IPS DF 4.7 (cell line): ENCODE data around the gene TIPARP.
"Not testable (repeated sequence)": the region's sequence is repeated elsewhere in the genome, so short reads cannot be mapped to it uniquely, and the experiment has no call there.

Source experiments
- DNase-seq: peaks from one replicate; pipeline ENCODE4 v3.0.0-alpha.2; 2013; ENCODE audit warnings: low spot score; ENCODE audit errors: extremely low read depth

TIPARP gene

DNA sequence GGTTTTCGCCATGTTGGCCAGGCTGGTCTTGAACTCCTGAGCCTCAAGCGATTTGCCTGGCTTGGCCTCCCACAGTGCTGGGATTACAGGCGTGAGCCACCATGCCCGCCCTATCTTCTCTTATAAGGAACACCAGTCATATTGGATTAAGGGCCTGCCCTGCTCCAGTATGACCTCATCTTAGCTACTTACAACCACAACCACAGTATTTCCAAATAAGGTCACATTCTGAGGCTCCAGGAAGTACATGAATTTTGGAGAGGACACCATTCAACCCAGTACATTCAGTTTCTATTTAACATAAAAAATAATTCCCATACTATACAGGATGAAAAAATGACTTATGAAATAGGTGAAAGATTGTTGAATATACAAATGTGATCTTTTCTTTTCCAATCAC is 37.6 kb downstream of the TIPARP start:
- not testable (repeated sequence) for DNase-seq

DNA sequence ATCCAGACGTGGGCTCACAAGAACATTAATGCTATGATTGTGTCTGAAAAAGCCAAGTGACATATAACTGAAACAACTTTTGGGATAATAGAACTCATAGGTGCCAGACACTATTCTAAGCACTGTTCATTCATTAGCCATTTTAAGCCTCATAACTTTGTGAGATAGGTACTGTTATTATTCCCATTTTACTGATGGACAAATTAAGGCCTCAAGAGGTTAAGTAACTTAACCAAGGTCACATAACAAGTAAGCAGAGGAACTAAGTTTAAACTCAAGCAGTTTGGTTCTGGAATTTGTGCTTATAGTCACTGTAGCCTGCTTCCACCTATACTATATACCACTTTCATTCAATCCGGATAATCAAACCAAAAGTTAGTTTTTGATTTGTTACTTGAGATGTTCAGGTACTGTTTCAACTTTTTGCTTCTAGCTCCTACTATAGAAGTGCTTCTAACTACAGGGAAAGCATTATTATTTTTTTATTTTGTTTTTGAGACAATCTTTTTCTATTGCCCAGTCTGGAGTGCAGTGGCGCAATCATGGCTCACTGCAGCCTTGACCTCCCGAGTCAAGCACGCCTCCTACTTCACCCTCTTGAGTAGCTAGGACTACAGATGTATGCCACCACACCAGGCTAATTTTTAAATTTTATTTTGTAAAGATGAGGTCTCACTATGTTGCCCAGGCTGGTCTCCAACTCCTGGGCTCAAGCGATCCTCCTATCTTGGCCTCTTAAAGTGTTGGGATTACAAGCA is 41.9 kb downstream of the TIPARP start:
- DNase-seq = no peak

DNA sequence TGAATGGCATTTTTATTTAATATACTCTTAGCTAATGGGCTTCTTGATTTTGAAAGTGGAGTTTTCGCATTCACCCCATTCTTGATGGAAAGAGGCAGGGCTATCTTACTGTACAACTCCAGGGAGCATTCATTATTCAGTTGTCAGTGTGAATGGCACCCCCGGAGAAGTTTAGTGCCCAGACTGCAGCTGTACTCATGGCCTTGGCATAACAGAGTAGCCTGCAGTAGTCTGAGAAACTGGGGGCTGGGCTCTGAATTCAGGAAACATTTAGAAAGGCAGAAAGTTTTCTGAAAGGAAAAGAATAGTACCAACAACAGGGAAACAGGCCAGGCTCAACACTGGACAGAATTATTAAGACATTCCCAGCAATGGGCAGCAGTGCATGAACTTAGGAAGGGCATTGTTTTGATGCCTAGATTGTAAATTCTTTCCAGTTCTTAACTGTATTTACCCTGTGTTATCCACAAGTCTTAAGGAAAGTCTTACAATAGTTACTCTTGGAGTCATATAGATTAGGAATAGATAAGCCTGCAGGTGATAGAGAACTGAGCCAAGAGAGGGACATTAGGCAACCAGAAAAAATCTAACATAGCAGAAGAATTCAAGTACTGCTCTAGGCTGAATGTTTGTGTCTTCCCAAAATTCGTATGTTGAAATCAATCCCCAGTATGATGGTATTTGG is 44.4 kb downstream of the TIPARP start:
- no peak for DNase-seq

DNA sequence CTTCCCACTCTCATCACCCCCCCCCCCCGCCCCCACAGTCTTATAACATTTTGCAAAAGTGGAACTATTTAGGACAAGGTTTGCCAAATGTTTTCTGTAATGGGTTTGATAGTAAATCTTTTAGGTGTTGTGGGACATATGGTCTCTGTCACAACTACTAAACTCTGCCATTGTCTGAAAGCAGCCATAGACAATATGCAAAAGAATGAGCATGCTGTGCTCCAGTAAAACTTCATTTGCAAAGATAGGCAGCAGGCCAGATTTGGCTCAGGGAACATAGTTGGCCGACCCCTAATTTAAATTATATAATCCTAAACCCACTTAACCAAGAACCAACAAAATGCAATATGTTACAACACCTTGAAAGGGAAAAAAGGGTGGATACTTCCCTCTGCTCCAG is 46.4 kb downstream of the TIPARP start:
- no peak for DNase-seq

DNA sequence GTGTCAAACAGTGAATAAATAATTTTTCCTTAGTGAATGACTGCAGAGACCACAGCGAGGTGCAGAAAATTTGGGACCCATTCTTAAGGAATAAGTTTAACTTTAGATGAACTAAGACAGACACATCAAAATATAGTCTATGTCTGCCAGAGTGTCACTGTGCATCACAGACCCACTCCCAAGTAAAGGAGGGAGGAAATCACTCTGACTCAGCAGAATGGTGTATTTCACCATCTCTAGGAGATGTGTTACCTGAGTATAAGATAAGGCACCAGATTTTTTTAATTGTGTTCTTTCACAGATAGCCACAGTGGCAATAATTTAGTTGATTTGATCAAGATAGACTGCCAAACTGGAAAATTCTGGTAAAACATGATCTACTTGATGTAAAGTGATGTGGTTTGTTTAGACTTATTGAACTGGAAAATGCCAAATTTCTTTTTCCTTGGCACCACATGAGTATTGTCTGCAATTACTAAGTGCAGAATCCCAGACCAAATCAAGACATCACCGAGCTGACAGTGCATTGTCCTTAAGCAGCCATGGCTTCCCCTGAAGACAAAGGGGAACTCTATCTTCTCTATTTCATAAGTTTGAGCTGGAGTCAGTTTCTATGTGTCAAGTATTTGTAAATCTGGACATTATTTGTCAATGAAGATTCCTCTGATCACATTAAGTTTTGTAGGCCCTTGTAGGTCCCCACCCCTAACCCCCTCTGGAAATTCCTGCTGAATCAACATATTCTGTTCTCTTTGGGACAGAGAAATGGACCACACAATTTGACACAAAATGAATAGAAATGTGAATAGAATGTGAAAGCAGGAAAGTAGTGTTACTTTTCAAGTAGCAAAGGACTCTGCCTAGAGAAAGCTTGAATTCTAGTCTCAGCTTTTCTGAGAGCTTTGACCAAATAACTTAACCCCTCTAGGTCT is 47.6 kb downstream of the TIPARP start:
- no peak for DNase-seq

DNA sequence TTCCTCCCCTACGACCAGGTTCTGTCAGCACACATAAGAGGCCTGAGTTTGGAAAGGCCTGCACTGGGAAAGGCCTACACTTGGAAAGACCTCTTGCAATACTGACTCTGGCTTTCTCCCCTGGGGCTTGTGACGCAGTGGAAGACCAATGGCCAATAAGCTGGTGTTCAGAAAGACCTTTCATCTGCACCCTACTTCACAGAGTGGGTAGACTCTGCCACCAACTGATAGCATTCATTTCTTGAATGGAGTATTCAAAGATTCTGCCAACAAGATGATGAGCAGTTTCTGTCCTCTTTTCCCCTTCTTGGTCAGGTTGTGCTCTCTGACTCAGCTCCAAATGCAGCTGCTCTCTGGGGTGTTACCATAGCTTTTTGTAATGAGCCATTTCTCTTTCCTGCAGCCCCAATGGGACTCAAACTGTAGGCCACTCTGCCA is 48.8 kb downstream of the TIPARP start:
- no peak for DNase-seq

DNA sequence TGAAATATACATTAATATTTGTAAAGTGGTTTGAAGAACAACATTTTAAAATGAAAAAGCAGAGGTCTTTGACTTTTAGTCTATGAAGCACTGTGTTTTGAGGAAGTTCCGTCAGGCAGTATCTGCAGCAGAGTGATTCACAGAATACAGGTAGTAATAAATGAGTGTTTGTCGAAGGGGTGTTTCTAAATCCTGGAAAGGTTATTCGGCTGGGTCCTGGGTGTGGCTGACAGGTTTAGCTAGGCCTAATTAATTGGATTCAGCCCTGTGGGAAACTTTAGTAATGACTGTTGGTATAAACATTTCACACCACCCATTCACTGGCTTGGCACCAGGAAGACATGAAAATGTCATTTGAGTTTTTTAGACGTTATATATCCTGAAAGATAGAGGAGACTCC is 51.3 kb downstream of the TIPARP start:
- no peak for DNase-seq

DNA sequence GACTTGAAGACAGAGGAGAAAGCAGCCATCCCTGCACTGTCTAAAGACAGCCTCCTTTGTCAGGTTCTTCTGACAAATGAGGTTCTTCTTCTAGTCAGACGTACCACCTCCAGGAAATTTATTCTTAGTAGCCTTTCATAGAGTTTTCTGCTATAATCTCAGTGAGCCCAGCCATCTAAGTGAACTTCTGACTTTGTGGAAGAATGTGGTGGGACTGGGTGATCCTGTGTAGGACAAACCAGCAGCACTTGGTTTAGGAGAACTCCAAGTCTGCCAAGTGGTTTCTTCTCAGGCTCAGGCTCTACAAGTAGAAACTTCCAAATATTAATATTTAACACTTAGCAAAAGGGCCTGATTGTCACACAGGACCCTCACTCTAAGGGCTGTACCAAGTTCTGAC is 52.1 kb downstream of the TIPARP start:
- no peak for DNase-seq

DNA sequence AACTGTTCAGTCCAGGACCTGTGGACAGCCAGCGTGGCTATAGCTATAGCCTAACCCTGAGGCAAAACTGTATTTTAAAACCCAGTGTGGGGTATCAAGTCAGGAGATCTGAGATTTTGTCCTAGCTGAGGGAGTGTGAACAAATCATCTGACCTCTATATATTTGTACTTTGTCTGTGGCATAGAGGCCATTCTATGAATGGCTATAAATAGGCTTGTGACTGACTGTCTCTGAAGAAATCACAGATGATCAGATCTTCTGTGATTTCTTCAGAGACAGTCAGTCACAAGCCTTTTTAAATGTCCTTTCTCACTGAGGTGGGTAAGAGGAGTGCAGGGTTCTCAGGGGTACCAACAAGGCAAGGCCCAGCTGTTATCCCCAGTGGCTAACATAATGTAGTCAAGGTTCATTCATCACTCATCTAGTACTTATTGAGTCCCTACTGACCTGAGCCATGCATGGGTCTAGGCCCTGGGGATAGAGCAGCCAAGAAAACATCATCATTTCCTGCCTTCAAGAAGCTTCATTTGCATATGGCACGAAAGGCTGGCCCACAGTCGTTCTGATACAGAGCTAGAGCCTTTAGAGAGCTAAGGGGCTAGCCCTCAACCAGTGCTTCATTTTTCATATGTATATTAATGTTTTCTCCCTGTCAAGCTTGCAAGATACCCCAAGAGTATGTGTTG is 53.3 kb downstream of the TIPARP start:
- no peak for DNase-seq

DNA sequence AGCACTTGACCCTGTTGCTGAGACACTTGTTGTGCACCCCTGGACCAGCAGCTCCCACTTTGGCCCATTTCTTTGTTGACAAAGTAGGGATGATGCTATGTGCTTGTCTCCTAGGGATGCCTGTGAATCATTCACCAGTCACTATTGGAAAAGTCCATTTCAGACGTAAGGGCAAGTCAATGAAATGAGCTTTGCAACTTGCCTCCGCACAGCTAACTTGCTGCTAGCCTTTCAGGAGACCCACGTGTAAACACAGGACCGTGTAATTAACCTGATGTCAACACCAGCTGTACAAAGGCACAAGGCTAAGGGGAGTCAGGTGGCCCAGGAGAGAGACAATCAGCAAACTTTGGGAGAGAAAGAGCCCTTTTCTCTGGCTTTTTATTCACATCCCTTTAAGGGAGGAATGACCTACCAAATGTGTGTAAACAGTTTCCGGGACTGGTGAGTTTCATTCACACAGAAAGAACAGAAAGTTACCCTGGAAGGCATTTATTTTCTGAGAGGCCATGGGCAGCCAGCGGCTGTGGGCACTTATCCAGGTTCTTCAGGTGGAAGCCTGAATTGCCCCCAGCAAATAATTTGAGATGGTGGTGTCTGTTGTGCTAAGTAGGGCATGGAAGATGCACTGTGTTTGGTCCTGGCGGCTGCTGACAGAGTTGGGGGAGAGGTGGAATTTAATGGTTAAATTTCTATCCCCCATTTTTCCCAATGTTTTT is 54.0 kb downstream of the TIPARP start:
- DNase-seq = no peak

DNA sequence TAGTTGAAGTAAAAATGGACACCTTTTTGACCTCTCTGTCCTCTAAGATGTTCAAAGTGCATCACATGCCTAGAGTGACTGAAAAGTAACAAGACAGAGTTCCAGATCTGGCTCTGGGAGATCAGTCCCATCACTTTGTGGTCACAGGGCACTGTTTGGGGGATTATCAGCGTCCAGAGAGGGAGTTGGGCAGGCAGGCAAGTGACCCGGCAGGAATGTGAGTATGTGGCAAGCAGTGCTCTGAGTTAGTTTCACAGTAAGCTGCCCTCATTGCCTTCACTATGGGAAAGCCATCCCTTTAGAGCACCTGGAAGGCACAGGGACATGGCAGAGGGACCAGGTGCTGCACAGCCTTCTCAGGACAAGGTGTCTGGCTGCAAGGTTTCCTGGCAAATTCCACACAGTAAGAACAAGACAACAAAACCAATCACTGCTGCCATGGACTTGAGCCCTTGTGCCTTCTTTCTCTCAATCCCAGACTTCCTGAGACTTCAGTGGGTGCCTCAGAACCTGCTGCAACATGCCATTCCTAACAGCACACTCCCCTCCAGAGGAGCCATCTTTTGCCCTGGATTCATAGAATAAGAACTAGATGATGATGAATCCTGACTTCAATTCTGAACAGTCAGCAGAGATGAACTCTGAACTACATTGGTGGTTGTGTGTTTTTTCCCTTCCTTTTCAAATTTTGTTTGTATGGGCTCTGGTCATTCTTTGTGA is 55.2 kb downstream of the TIPARP start:
- no peak for DNase-seq

DNA sequence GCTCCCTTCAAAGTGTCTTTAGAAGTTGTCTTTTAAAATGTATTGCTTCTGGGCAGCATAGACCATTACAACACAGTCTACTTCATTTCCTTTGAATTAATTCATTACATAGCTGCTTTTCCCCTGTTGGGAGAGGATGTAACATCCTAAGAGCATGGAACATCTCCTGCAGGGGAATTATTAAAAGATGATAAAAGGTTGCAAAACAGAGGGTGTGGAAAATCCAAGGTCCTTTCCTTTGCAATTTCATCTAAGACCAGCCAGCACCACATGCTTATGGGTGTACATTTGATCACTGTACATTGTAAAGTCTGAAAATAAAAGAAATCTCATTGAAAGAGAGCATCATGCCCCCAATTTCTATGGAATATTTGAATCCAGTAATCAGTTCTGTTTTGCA is 57.4 kb downstream of the TIPARP start:
- no peak for DNase-seq

DNA sequence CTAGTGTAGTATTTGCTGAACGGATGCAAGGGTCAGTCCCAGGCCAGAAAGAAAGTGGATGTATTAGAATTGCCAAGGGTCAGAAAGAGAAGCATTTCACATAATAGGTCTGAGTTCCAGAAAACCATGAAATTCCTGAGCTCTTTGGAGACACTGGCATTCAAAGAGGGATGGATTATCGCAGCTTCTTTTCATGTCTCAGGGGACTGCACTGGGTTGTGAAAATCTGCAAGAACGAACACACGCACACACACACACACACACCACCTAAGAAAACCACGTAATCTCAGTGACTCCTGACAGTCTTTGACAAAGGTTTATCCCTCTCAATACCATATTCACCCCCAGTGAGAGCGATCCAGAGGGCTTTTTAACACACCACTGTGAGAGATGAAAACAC is 57.9 kb downstream of the TIPARP start:
- DNase-seq = no peak

DNA sequence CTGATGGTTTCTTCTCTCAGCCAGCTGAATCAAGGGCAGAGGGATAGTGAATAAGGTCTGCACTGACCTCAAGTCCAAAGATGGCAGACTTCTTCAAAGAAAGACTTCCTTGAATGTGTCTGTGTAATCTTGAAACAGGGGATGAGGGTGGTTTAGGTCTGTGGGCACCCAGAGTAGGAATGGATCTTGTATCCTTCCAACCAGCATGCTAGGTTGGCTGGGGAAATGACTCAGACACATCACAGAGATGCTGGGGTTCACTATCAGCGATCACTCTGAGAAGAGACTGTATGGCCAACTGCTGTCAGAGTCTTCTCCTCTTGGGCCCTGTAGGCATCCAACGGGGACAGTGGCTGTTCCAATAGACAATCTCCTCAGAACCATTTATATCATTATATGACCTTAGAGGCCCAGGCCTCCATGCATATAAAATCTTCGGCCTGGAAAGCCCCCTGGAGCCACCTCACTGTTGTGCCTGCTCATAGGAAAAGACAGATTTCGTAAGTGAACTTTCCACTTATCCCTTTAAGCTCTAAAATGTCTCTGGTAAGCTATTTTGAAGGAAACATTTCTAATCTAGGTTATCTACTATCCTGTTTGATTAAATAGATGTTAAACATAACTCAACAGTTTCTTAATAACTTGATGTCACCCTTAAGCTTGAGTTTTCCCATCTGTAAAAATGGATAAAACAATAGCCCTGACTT is 58.5 kb downstream of the TIPARP start:
- no peak for DNase-seq

DNA sequence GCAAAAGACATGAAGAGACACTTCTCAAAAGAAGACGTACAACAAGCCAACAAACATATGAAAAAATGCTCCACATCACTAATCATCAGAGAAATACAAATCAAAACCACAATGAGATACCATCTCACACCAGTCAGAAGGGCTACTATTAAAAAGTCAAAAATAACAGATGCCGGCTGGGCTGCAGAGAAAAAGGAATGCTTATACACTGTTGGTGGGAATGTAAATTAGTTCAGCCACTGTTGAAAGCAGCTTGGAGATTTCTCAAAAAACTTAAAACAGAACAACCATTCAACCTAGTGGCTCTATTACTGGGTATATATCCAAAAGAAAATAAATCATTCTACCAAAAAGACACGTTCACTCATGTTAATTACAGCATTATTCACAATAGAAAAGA is 60.3 kb downstream of the TIPARP start:
- DNase-seq = not testable (repeated sequence)

DNA sequence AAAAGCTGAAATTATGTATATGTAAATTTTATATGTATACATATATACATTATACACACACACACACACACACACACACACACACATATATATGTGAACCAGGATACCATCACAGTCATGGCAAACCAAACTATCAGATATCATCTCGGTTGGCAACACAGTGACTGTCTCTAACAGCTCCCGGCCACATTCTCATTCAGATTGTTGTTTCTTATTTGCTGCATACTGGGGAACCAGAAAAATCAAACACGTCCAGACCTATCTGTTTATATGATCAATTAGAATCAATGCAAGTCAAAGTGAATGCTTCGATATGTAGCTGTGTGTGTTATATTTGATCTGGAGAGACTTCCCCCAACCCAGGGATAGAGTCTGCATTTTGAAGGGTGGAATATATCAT is 61.1 kb downstream of the TIPARP start:
- no peak for DNase-seq

DNA sequence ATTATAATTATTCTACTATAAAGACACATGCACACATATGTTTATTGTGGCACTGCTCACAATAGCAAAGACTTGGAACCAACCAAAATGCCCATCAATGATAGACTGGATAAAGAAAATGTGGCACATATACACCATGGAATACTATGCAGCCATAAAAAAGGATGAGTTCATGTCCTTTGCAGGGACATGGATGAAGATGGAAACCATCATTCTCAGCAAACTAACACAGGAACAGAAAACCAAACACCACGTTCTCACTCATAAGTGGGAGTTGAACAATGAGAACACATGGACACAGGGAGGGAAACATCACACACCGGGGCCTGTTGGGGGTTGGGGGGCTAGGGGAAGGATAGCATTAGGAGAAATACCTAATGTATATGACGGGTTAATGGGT is 62.7 kb downstream of the TIPARP start:
- DNase-seq = not testable (repeated sequence)

DNA sequence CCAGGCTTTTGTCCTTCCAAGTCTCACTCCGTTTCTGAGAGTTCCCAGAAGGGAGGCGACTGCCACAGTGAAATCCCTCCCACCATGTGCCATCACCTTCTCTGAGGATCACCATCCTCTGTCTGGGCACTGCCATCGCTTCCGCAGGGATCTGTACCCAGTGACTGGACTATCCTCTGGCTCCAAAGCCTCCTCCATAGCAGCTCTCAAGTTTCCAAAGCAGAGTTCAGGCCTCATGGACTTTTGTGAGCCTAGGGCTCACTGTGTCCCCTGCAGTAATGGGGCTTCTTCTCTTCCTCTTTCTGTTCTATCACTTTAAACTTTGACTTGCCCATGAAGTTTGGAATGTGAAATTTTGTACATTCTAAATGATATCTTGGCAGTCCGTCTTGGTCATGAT is 63.9 kb downstream of the TIPARP start:
- DNase-seq = no peak

DNA sequence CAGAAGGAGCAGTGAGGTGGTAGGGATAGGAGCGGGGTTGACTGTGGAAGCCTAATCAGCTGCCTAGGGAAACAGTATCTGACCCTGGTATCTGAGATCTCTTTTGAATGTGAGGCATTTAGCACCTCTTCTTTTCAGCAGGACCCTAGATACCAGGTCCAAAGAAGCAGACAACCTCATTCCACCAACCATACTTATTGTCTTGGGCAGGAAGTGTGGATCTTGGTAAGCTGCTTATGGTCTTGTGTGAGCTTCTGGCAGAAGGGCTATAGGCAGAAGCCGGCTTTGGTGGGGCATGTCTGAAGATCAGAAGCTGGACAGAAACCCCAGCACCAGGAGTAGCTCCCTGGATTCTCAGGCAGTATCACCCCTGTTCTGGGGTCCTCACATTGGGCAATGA is 65.6 kb downstream of the TIPARP start:
- DNase-seq = no peak
